Measurements from ENCODE around the gene HPS5. TPM values are rescaled to one million over a fixed set of nuclear protein-coding genes. Genes with fewer than 3 reads are reported as not detected.
"Not testable (repeated sequence)": the region's sequence is repeated elsewhere in the genome, so short reads cannot be mapped to it uniquely, and the experiment has no call there.

Gene HPS5
- 18.0 and 19.0 TPM in 2 replicates for total RNA-seq

GRCh38 chr11:18321969-18322711 is at the start of gene HPS5, which contains the start of gene GTF2H1:
Gene HPS5 (minus strand): TSS chr11:18322140. CDS start chr11:18317858, 4,282 bp downstream.
Gene GTF2H1 (plus strand): TSS chr11:18322567. CDS start chr11:18333075, 10,508 bp downstream.
- peak; percentile 98 to 99 for DNase-seq (ENCODE audit: low read depth in 2 of 2)

- no peak for DNase-seq (ENCODE audit: low read depth in 2 of 2)
These were observed 49.3 kb upstream of the HPS5 start for GRCh38 chr11:18371279-18371678.

- no peak for DNase-seq (ENCODE audit: low read depth in 2 of 2)
These were observed 47.5 kb upstream of the HPS5 start for GRCh38 chr11:18369398-18369797.

GRCh38 chr11:18368221-18368620 is 46.3 kb upstream of the HPS5 start:
- DNase-seq (ENCODE audit: low read depth in 2 of 2): no peak

- no peak for DNase-seq (ENCODE audit: low read depth in 2 of 2)
These were observed 45.5 kb upstream of the HPS5 start for GRCh38 chr11:18367431-18367830.

- no peak for DNase-seq (ENCODE audit: low read depth in 2 of 2)
These were observed 44.3 kb upstream of the HPS5 start for GRCh38 chr11:18366286-18366685.

- DNase-seq (ENCODE audit: low read depth in 2 of 2): no peak
These were observed 43.8 kb upstream of the HPS5 start for GRCh38 chr11:18365741-18366140.

GRCh38 chr11:18364495-18365073 is 42.6 kb upstream of the HPS5 start:
- no peak for DNase-seq (ENCODE audit: low read depth in 2 of 2)

- DNase-seq (ENCODE audit: low read depth in 2 of 2): no peak
These were observed 39.2 kb upstream of the HPS5 start for GRCh38 chr11:18361154-18361553.

- DNase-seq (ENCODE audit: low read depth in 2 of 2): no peak
These were observed 36.7 kb upstream of the HPS5 start for GRCh38 chr11:18358646-18359045.

- DNase-seq (ENCODE audit: low read depth in 2 of 2): peak in 1 of 2 donors; percentile 19
These were observed 30.6 kb upstream of the HPS5 start for GRCh38 chr11:18352581-18352980.

GRCh38 chr11:18347471-18348125 is 25.7 kb upstream of the HPS5 start:
- peak in 1 of 2 donors; percentile 25 for DNase-seq (ENCODE audit: low read depth in 2 of 2)

- no peak for DNase-seq (ENCODE audit: low read depth in 2 of 2)
These were observed 11.0 kb upstream of the HPS5 start for GRCh38 chr11:18332891-18333290.

GRCh38 chr11:18332302-18332701 is 10.4 kb upstream of the HPS5 start:
- DNase-seq (ENCODE audit: low read depth in 2 of 2): no peak

- no peak for DNase-seq (ENCODE audit: low read depth in 2 of 2)
These were observed 9.0 kb upstream of the HPS5 start for GRCh38 chr11:18330921-18331320.

- peak in 1 of 2 donors; percentile 8 for DNase-seq (ENCODE audit: low read depth in 2 of 2)
These were observed 7.4 kb upstream of the HPS5 start for GRCh38 chr11:18329196-18329870.

- no peak for DNase-seq (ENCODE audit: low read depth in 2 of 2)
These were observed 2.4 kb upstream of the HPS5 start for GRCh38 chr11:18324381-18324780.

GRCh38 chr11:18323881-18324280 is 1.9 kb upstream of the HPS5 start:
- DNase-seq (ENCODE audit: low read depth in 2 of 2): not testable (repeated sequence)

GRCh38 chr11:18322818-18323570 is 1.1 kb upstream of the HPS5 start:
- DNase-seq (ENCODE audit: low read depth in 2 of 2): no peak

- DNase-seq (ENCODE audit: low read depth in 2 of 2): peak in 1 of 2 donors; percentile 7
These were observed 367 bp downstream of the HPS5 start for GRCh38 chr11:18321578-18321968.

- no peak for DNase-seq (ENCODE audit: low read depth in 2 of 2)
These were observed 1.3 kb downstream of the HPS5 start for GRCh38 chr11:18320617-18321016.
